Measurements from ENCODE around the gene MESP2.

The MESP2 gene

GRCh38 chr15:89749951-89750559, 26.1 kb upstream of the MESP2 start:
- Histone ChIP-seq H3K9ac (ENCODE audit: low read depth, low read length) (peak overlapping the region; percentile 59; the same call in 1 of the 2 replicates), H3K4me1 (ENCODE audit: insufficient read depth, low read length) (peaks cover 22% of the 10 kb centered on the region), H3K36me3 (ENCODE audit: insufficient read depth, low read length) (no peaks in the 10 kb centered on the region), H3K9me3 (ENCODE audit: control insufficient read depth, insufficient read depth, low read length) (no peaks in the 10 kb centered on the region)

GRCh38 chr15:89750560-89751542, 25.3 kb upstream of the MESP2 start, which contains the start of gene MESP1:
Gene MESP1 (minus strand): TSS chr15:89751249. CDS start chr15:89751231, 18 bp downstream.
- Histone ChIP-seq H3K9me3 (ENCODE audit: control insufficient read depth, insufficient read depth, low read length) (no peaks in the 10 kb centered on the region), H3K4me1 (ENCODE audit: insufficient read depth, low read length) (peaks cover 22% of the 10 kb centered on the region), H3K9ac (ENCODE audit: low read depth, low read length) (peak within 1 kb of the TSS; percentile 59), H3K36me3 (ENCODE audit: insufficient read depth, low read length) (no peaks in the 10 kb centered on the region)

GRCh38 chr15:89751748-89752147, 24.4 kb upstream of the MESP2 start:
- Histone ChIP-seq H3K4me1 (ENCODE audit: insufficient read depth, low read length) (peaks cover 22% of the 10 kb centered on the region), H3K9ac (ENCODE audit: low read depth, low read length) (no peak overlapping the region), H3K9me3 (ENCODE audit: control insufficient read depth, insufficient read depth, low read length) (no peaks in the 10 kb centered on the region), H3K36me3 (ENCODE audit: insufficient read depth, low read length) (no peaks in the 10 kb centered on the region)

- H3K9me3 ChIP-seq (ENCODE audit: control insufficient read depth, insufficient read depth, low read length) = no peaks in the 10 kb centered on the region
- H3K36me3 ChIP-seq (ENCODE audit: insufficient read depth, low read length) = no peaks in the 10 kb centered on the region
- no peak overlapping the region for H3K9ac ChIP-seq (ENCODE audit: low read depth, low read length)
- peaks cover 14% of the 10 kb centered on the region for H3K4me1 ChIP-seq (ENCODE audit: insufficient read depth, low read length)
Observed at GRCh38 chr15:89753855-89754254, 22.3 kb upstream of the MESP2 start.

- Histone ChIP-seq H3K9ac (ENCODE audit: low read depth, low read length) (no peak overlapping the region), H3K36me3 (ENCODE audit: insufficient read depth, low read length) (no peaks in the 10 kb centered on the region), H3K9me3 (ENCODE audit: control insufficient read depth, insufficient read depth, low read length) (no peaks in the 10 kb centered on the region), H3K4me1 (ENCODE audit: insufficient read depth, low read length) (peaks cover 14% of the 10 kb centered on the region)
Observed at GRCh38 chr15:89754361-89755154, 21.6 kb upstream of the MESP2 start.

- H3K4me1 ChIP-seq (ENCODE audit: insufficient read depth, low read length) = peaks cover 14% of the 10 kb centered on the region
- no peak overlapping the region for H3K9ac ChIP-seq (ENCODE audit: low read depth, low read length)
- no peaks in the 10 kb centered on the region for H3K9me3 ChIP-seq (ENCODE audit: control insufficient read depth, insufficient read depth, low read length)
Observed at GRCh38 chr15:89755701-89756100, 20.4 kb upstream of the MESP2 start.

GRCh38 chr15:89756897-89757296, 19.2 kb upstream of the MESP2 start:
- Histone ChIP-seq H3K4me1 (ENCODE audit: insufficient read depth, low read length) (0 out of 2 replicates have a peak, but pooled peaks cover 9% of the 10 kb centered on the region), H3K36me3 (ENCODE audit: insufficient read depth, low read length) (no peaks in the 10 kb centered on the region), H3K9me3 (ENCODE audit: control insufficient read depth, insufficient read depth, low read length) (no peaks in the 10 kb centered on the region), H3K9ac (ENCODE audit: low read depth, low read length) (no peak overlapping the region)

More at GRCh38 chr15:89755701-89756100, 20.4 kb upstream of the MESP2 start:
- H3K36me3 ChIP-seq (ENCODE audit: insufficient read depth, low read length) = no peaks in the 10 kb centered on the region

- Histone ChIP-seq H3K36me3 (ENCODE audit: insufficient read depth, low read length) (no peaks in the 10 kb centered on the region), H3K4me1 (ENCODE audit: insufficient read depth, low read length) (0 out of 2 replicates have a peak, but pooled peaks cover 4% of the 10 kb centered on the region), H3K9me3 (ENCODE audit: control insufficient read depth, insufficient read depth, low read length) (no peaks in the 10 kb centered on the region), H3K9ac (ENCODE audit: low read depth, low read length) (no peak overlapping the region)
Observed at GRCh38 chr15:89758283-89758682, 17.8 kb upstream of the MESP2 start.

GRCh38 chr15:89758981-89759380, 17.2 kb upstream of the MESP2 start:
- Histone ChIP-seq H3K9ac (ENCODE audit: low read depth, low read length) (no peak overlapping the region), H3K9me3 (ENCODE audit: control insufficient read depth, insufficient read depth, low read length) (no peaks in the 10 kb centered on the region), H3K4me1 (ENCODE audit: insufficient read depth, low read length) (0 out of 2 replicates have a peak, but pooled peaks cover 4% of the 10 kb centered on the region), H3K36me3 (ENCODE audit: insufficient read depth, low read length) (no peaks in the 10 kb centered on the region)

GRCh38 chr15:89759835-89760234, 16.3 kb upstream of the MESP2 start:
- no peaks in the 10 kb centered on the region for H3K9me3 ChIP-seq (ENCODE audit: control insufficient read depth, insufficient read depth, low read length)
- no peaks in the 10 kb centered on the region for H3K4me1 ChIP-seq (ENCODE audit: insufficient read depth, low read length)
- no peak overlapping the region for H3K9ac ChIP-seq (ENCODE audit: low read depth, low read length)
- no peaks in the 10 kb centered on the region for H3K36me3 ChIP-seq (ENCODE audit: insufficient read depth, low read length)

- H3K9ac ChIP-seq (ENCODE audit: low read depth, low read length) = peak overlapping the region; percentile 17; the same call in 1 of the 2 replicates
Observed at GRCh38 chr15:89760303-89761008, 15.7 kb upstream of the MESP2 start.

GRCh38 chr15:89761009-89761831, 14.9 kb upstream of the MESP2 start:
- Histone ChIP-seq H3K36me3 (ENCODE audit: insufficient read depth, low read length) (no peaks in the 10 kb centered on the region), H3K9me3 (ENCODE audit: control insufficient read depth, insufficient read depth, low read length) (no peaks in the 10 kb centered on the region), H3K4me1 (ENCODE audit: insufficient read depth, low read length) (no peaks in the 10 kb centered on the region), H3K9ac (ENCODE audit: low read depth, low read length) (no peak overlapping the region)

More at GRCh38 chr15:89760303-89761008, 15.7 kb upstream of the MESP2 start:
- H3K9me3 ChIP-seq (ENCODE audit: control insufficient read depth, insufficient read depth, low read length) = no peaks in the 10 kb centered on the region
- no peaks in the 10 kb centered on the region for H3K4me1 ChIP-seq (ENCODE audit: insufficient read depth, low read length)
- H3K36me3 ChIP-seq (ENCODE audit: insufficient read depth, low read length) = no peaks in the 10 kb centered on the region

GRCh38 chr15:89761929-89762328, 14.2 kb upstream of the MESP2 start:
- Histone ChIP-seq H3K9me3 (ENCODE audit: control insufficient read depth, insufficient read depth, low read length) (no peaks in the 10 kb centered on the region), H3K4me1 (ENCODE audit: insufficient read depth, low read length) (no peaks in the 10 kb centered on the region), H3K36me3 (ENCODE audit: insufficient read depth, low read length) (no peaks in the 10 kb centered on the region), H3K9ac (ENCODE audit: low read depth, low read length) (no peak overlapping the region)
